GM20431 (cell line): ENCODE data around the gene EXOSC5.
"Not testable (repeated sequence)": the region's sequence is repeated elsewhere in the genome, so short reads cannot be mapped to it uniquely, and the experiment has no call there.

Source experiments
- in situ Hi-C: fragments of 300-500 bp; cut with MseI, MboI; formaldehyde crosslinking; loops from one replicate; pipeline ENCODE4 v1.15.0; 2020; ENCODE audit warnings: low sequenced_read_pairs; ENCODE audit not compliant: unreplicated experiment

The EXOSC5 gene

GRCh38 chr19:41353466-41354342 lies 43.5 kb downstream of the EXOSC5 start, which contains the start of gene TGFB1:
Gene TGFB1, minus strand, starts transcription at chr19:41353922. Its CDS starts 878 bp downstream, at chr19:41353044.
- in situ Hi-C loops: no loop called here

- in situ Hi-C loops: no loop called here
These were observed 44.3 kb downstream of the EXOSC5 start for GRCh38 chr19:41352609-41353465.

- in situ Hi-C loops: no loop called here
These were observed 44.9 kb downstream of the EXOSC5 start for GRCh38 chr19:41352279-41352608.

GRCh38 chr19:41351339-41352245 lies 45.6 kb downstream of the EXOSC5 start:
- in situ Hi-C loops: no loop called here

- in situ Hi-C loops: no loop called here
These were observed 46.3 kb downstream of the EXOSC5 start for GRCh38 chr19:41350735-41351338.

GRCh38 chr19:41346916-41347315 lies 50.2 kb downstream of the EXOSC5 start:
- in situ Hi-C loops: not testable (repeated sequence)

GRCh38 chr19:41344162-41344561 lies 53.0 kb downstream of the EXOSC5 start:
- in situ Hi-C loops: no loop called here

- in situ Hi-C loops: no loop called here
These were observed 55.3 kb downstream of the EXOSC5 start for GRCh38 chr19:41341669-41342490.

GRCh38 chr19:41339936-41340335 lies 57.2 kb downstream of the EXOSC5 start:
- in situ Hi-C loops: no loop called here
